Right kidney (tissue), 1 donor: Measurements from ENCODE around the gene L1CAM.

Source experiments
- DNase-seq: peaks from one replicate; pipeline ENCODE4 v3.0.0-alpha.2; 2016

The L1CAM gene

DNA sequence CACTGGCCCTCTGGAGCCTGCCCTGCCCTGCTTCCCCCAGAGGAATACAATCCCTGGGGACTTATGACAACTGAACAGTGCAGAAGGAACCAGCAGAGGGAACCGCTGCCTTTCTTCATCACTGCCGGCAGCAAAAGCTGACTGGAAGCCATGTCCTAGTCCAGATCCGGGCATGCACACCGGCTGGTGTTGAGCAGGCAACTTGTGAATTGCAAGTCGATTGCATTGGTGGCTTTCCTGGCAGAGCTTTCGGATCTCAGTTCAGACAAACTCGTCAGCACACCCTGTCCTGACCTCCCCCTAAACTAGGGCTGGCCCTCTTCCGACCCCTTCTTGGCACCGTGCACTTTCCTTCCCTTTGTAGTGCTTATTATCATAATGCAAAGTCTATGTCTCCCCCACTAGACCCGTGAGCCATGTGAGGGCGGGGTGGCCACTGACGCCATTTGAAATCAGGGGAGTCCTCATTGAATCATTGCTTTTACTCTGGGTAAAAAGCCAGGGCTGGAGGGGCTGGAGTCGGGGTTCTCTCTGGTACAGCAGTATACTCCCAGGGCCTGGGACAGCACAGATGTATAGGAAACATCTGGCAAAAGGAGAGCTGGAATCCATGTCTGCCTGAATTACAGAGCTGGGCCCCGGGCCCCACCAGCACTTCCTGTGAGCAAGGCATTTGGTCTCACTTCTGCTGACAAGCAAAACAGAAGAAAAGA, 38.3 kb upstream of the L1CAM start:
- DNase-seq, result no peak

DNA sequence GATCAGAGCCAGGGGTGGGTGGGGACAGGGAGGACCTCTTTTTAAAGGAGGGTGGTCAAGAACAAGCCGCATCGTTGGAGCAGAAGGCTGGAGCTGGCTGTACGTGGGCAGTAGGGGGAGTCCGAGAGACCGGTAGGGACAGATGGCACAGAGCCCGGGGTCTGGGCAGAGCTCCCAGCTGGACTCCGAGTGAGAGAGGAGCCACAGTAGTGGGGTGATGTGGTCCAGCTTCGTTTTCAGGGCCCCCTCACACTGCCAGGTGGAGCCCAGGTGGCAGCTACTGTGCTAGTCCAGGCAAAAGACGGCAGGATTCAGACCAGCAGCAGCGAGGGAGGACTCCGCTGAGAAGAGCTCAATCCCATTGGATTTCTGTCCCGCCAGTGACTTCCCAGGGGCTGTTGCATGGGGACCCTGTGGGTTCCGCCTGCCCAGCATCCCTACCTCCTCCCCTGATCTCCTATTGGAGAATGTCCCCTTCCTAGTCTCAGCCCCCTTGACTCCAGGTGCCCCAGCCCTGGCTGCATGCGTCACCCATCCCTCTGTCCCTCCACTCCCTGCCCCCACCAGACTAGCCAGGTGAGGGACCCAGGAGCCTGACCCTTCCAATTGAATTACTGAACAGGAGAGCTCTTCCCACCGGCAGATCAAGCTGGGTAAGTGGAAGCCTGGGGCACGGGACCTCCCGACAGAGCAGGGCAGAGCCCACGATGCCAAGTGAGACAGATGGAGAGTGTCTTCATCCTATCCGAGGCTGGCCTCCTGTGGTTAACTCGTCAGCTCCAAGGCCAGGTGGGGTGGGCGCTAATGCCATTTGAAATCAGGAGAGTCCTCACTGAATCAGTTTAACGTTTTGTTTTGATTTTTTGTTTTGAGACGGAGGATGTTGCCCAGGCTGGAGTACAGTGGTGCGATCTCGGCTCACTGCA, 37.2 kb upstream of the L1CAM start:
- no peak for DNase-seq

DNA sequence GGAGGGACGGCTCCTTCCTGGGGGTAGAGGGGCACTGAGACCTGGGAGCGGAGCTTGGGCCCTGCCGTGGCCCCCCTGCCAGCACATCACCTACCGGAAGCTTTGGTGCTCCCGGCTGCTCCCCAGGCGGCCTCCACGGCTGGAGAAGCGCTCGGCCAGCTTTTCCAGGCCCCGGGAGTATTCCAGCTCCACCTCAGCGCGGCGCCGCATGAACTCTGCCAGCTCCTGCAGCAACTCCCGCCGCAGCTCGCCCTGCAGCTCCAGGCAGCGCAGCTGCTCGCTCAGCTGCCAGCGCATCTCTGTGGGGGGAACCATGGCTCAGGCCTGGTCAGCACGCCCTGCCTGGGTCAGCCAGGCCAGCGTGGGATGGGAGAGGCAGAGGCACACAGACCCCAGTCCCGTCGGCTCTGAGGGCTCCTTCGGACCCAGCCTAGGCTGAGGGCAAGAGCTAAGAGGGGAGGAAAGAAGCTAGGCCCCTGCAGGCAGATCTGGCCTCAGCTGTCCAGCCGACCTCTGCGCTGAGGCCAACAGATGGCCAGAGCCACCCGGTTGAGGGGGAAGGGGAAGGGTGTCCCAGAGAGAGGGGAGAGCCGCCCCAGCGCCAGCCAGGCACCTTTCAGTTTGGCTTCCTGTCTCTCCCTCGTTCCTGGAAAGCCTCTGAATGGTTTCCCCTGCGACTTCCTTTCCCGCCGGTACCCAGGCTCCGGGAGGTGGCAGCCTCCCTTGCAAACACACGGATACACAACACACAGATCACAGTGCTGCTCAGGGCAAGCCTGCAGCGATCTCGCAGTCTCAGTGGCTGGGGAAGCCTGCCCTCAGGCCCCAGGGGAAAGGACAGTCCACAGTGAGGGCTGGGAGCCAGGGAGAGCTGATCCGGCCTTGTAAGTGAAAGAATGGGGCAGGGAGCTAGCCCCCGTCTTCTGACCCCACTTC, 35.8 kb upstream of the L1CAM start:
- peak; percentile 54 for DNase-seq

DNA sequence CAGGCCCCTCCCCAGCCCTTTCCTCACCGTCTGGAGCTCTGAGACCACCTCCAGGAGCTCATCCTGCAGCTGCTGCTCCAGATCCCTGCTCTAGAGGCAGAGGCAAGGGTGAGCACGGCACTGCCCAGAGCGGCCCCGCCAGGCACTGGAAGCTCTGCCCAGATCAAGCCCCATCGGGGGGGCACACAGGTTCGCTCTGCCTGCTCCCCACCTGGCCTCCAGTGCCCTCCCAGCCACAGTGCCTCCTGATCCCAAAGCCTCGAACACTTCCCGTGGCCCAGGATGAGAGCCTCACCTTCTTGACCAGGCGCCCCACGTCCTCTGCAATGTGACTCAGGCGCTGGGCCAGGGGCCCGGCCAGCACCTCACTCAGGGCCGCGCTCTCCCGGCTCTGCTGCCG, 35.1 kb upstream of the L1CAM start:
- DNase-seq, result no peak

DNA sequence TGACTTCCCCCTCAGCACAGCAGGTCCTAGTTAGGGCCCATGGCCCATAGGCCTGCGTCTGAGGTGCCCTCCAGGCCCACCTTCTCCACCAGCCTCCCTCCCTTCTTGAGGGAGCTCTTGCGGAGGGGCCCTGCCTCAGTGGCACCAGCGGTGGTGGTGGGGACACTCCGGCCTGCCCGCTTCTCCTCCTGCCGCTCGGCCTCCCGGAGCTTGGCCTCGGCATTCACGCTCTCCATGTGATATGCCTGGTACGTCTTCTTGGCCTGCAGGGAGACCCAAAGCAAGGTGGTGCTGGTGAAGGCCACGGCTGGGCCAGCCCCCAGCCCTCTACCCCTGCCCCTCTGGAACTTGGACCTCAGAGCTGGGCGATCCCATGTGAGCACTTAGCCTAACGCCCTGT, 34.6 kb upstream of the L1CAM start:
- DNase-seq, result no peak

DNA sequence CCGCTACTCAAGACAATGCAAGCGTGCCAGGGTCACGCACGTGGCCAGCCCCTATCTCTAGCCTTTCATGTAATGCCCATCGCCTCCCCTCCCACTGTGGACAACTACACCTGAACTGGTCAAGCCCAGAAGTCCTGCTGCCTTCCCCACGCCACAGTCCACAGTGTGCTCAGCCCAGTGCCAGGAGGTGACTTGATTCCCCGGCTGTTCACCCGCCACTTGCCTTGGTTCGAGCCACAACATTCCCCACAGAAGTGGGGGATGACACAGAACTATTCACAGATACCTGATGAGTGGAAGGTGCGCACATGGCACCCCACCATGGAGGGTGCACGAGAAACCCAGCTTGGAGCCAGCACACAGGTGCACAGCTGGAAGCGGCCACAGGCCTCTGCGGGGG, 33.3 kb upstream of the L1CAM start:
- no peak for DNase-seq

DNA sequence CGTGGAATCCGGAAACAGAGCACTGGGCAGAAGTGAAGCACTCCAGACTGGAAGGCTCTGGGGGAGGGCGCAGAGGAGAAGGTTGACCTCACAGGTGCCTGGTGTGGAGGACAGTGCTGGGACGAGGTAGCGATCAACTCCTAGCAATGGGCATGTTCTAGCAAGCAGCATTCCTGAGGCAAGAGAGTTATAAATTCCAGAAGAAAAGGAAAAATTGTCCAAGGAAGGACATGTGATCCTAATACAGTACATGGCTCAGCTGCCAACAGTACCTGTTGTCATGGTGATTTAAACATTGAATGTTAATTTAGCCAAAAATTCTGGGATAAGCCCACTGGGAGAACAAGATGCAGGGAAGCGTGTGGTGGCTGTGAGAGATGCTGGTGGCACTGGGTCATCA, 31.9 kb upstream of the L1CAM start:
- no peak for DNase-seq

DNA sequence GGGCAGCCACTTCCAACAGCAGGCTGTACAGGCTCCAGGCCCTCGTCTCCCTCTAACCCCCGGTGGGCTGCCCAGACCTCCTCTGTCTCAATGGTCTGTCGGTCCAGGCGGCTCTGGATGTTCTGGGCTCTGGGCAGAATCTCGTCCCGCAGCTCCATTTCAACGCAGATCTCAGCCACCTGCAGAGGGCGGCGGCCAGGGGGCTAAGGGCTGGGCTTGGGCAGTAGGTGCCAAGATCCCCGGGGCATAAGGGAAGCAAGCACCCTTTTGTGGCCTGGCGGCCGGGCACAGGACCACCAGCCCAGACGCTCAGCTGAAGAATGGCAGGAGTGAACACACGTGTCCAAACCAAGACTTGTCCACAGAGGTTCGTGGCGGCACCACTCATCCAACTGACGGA, 27.7 kb upstream of the L1CAM start:
- DNase-seq, result no peak

DNA sequence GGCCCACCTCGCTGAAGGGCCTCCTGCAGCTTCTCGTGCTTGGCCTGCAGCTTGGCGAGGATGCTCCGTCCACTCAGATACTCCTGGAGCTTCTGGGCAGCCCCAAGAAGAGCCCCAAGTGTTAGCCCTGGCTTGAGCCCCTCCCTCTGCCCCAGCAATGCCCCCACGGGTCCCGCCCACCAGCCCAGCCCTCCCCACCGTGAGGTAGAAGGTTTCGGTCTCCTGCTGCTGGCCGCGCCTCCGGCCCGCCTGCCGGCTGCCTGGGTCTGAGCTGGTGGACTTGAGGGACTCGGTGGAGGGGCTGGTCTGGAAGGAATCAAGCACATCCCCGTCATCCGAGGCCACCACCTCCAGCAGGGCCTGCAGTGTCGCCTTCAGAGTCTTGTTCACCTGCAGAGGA, 27.2 kb upstream of the L1CAM start:
- DNase-seq, result no peak

DNA sequence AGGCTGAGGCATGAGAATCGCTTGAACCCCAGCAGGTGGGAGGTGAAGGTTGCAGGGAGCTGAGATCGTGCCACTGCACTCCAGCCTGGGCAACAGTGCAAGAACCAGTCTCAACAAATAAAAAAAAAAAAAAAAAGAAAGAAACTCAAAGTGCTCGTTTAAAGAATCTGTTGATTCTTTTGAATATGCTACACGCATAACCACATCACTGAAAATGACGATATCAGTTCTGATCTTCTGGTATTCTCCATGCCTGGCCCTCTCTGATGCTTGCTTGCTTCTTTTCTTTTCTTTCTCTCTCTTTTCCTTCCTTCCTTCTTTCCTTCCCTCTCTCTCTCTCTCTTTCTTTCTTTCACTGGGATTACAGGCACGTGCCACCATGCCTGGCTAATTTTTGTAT, 25.8 kb upstream of the L1CAM start:
- DNase-seq, result no peak

DNA sequence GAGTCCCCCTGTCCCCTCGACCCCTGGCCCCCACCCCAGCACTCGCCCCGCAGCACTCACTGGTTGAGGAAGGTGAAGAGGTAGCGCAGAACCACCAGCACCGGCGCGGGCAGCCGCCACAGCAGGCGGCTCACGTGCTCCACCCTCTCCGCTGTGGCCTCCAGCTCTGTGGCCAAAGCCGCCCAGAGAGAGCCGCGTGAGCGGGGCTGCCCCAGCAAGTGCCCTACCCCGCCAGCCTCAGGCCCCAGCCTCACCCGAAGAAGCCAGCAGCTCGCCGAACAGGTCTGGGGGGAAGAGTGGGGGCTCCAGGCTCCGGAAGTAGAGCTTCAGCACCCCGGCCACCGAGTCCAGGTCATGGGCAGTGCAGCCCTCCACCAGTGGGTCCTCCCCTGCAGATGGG, 24.5 kb upstream of the L1CAM start:
- DNase-seq, result no peak

DNA sequence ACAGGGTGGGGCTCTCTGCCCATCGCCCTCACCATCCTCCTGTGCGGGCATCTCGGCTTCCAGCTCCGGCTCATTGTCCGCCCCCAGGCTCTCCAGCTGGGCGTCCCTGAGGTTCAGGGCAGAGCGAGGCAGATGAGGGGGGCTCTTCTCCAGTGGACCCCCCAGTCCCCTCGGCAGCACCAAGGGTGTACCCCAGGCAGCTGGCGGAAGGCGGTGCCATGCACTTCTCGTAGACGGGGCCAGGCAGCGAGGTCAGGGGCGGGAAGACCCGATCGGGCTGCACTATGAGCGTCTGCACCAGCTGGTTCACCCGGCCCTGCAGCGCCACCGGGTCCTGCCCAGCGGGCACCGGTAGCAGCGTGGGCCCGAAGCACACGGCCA, 24.0 kb upstream of the L1CAM start:
- no peak for DNase-seq

DNA sequence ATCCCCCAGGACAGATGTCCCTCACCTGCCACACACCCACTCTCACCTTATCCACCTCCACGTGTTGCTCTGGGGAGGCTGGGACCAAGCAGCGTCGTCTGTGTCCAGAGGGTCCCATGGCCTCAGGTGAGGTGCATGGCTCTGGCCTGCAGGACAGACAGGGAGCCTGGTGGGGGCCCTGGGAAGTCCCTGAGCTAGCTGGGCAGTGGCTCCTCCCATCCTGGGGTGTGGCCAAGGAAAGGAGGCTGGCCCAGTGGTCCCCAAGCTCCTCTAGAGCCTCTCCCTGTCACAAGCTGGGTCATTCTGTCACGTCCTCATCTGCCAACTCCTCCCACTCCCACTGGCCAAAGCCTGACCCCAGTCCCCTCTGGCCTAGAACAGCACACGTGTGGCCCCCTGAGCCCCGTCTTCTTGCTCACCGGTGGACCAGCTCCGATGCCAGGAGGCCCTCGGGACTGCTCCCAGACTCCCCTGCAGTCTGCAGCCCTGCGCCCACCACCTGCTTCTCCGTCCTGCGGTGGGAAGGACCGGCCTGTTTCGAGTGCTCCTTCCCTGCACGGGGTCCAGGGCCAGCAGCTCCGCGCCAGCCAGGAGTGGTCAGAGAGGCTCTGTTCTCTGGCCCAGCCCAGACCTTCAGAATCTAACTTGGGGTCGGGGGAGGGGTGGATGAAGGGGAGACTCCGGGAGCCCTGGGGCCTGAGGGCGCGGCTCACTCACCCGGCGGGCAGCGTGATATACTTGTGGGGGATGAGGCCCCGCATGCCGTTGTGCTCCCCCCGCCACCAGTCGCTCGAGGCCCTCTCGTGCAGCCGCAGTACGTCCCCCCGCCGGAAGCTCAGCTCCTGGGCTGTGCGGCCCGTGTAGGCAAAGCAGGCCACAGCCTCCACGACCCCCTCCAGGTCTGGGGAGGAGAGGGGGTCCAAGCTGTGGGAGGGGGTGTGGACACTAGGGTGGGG, 23.3 kb upstream of the L1CAM start:
- DNase-seq, result no peak

DNA sequence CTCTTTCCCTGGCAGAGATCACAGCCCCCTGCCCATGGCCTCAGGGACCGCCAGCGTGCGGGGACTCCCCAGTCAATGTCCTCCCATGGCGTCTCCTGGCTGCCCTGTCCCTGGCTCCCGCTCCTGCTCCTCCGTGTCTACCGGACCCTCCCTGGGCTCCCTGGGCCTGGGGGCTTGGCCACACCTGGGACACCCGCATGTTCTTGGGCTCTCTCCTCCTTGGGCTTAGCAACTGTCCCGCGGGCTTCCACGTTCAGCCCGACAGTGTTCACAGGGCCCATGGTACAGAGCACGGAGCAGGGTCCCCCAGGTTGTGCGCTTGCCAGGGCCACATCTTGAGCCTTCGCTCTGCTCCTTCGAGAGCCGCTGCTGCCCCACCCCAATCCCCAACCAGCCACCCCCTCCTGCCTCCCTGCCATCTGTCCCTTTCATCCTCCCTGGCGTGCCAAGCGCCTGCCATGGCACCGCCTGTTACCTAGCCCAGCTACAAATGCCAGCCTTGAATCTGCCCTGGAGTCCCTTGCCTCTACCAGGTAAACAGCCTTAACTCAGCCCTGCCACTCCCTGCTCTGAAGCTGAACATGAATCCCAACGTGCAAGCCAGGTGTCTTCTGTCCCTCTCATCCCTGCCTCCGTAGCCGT, 22.4 kb upstream of the L1CAM start:
- no peak for DNase-seq

DNA sequence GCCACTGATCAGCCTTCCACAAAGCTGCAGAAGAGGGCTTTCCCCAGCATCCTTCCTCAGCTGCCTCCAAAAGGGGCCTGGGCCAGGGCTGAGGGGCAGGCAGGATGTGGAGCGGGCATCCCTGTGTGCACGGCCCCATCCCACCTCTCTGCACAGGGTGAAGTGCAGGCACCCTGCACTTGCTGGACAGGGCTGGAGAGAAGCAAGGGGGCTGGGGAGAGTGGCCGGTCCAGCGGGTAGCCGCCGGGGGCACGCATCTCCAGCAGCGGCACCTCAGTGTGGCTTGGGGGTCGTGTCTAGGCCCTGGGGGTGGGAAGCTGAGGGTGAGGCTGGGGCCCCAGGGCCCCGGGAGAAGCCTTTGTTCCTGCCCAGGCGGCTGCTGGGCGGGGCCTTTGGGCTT, 21.5 kb upstream of the L1CAM start:
- no peak for DNase-seq

DNA sequence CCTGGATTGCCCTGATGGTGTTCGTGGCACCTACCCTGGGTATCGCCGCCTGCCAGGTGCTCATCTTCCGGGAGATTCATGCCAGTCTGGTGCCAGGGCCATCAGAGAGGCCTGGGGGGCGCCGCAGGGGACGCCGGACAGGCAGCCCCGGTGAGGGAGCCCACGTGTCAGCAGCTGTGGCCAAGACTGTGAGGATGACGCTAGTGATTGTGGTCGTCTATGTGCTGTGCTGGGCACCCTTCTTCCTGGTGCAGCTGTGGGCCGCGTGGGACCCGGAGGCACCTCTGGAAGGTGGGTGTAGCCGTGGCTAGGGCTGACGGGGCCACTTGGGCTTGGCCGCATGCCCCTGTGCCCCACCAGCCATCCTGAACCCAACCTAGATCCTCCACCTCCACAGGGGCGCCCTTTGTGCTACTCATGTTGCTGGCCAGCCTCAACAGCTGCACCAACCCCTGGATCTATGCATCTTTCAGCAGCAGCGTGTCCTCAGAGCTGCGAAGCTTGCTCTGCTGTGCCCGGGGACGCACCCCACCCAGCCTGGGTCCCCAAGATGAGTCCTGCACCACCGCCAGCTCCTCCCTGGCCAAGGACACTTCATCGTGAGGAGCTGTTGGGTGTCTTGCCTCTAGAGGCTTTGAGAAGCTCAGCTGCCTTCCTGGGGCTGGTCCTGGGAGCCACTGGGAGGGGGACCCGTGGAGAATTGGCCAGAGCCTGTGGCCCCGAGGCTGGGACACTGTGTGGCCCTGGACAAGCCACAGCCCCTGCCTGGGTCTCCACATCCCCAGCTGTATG, 20.3 kb upstream of the L1CAM start:
- no peak for DNase-seq

DNA sequence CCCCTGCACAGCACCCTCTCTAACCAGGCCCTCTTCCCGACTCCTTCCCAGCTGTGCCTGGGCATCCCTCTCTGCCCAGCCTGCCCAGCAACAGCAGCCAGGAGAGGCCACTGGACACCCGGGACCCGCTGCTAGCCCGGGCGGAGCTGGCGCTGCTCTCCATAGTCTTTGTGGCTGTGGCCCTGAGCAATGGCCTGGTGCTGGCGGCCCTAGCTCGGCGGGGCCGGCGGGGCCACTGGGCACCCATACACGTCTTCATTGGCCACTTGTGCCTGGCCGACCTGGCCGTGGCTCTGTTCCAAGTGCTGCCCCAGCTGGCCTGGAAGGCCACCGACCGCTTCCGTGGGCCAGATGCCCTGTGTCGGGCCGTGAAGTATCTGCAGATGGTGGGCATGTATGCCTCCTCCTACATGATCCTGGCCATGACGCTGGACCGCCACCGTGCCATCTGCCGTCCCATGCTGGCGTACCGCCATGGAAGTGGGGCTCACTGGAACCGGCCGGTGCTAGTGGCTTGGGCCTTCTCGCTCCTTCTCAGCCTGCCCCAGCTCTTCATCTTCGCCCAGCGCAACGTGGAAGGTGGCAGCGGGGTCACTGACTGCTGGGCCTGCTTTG, 19.6 kb upstream of the L1CAM start:
- no peak for DNase-seq

DNA sequence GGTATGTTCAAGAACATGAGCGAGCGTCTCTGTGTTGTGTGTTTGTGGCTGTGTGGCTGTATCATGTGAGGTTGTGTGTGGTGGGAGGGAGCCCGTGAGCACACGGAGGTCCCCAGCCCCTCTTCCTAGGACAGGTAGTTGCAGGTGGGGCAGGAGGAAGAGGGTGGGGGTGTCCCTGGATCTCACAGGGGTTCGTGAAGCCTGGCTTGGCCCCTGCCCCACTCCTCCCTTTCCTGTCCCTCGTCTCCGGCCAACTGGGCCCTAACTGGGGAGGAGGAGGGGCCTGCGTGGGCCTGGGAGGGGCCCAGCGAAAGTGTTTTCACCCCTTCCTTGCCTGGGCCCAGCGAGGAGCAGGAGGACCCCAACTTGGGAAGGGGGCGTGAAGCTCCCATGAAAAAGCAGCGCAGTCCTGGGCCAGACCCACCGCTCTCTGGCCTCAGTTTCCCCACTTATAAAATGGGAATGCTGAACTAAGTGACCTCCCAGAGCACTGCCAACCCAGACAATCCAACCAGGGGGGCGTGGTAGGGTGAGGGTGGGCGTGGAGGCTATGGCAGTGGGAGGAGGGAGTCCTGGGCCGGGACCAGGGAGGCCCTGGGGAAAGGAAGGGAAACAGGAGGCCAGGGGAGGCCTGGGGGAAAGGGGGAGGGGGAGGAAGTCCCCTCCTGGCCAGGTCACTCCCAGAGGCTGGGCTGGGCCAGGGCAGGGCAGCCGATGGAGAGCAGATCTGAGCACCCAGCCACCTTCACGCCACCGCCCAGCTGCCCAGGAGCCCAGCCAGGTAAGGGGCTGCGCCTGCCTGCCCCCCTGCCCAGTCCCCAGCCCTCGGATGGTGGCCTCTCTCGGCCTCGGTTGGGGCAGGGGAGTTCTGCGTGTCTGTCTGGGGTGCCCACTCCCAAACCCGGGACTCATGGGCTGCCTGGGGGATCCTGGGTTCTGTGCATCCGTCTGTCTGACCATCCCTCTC, 18.3 kb upstream of the L1CAM start, which contains the start of gene AVPR2:
TSS of gene AVPR2 (plus strand) at position 683 of the 967 bp plus-strand sequence. CDS start 473 bp downstream, outside the sequence.
- no peak for DNase-seq
